Muscle of leg (tissue), 11 donors: ENCODE data around the gene SCN9A. TPM values are rescaled to one million over a fixed set of nuclear protein-coding genes. Genes with fewer than 3 reads are reported as not detected.

Experiments
- DNase-seq: peaks from one replicate; pipeline ENCODE4 v3.0.0; 2013
- H3K27ac ChIP-seq: one replicate; pipeline ENCODE4 v1.5.1; 2013; ENCODE audit warnings: mild to moderate bottlenecking, low read length, control low read depth
- H3K27me3 ChIP-seq: one replicate; pipeline ENCODE4 v1.6.1; 2013; ENCODE audit warnings: low read length; ENCODE audit not compliant: control insufficient read depth, insufficient read depth
- H3K36me3 ChIP-seq: one replicate; pipeline ENCODE4 v1.6.1; 2013; ENCODE audit warnings: low read length; ENCODE audit not compliant: control insufficient read depth, insufficient read depth
- H3K4me1 ChIP-seq: one replicate; pipeline ENCODE4 v1.6.1; 2013; ENCODE audit warnings: low read length; ENCODE audit not compliant: control insufficient read depth, insufficient read depth
- H3K4me3 ChIP-seq: one replicate; pipeline ENCODE4 v1.5.1; 2013; ENCODE audit warnings: low read length, control low read depth
- H3K9me3 ChIP-seq: replicated peaks from 2 replicates; pipeline ENCODE4 v1.6.1; 2013; ENCODE audit warnings: low read depth, low read length; ENCODE audit not compliant: control insufficient read depth
- WGBS: methylation state at CpG from one replicate; pipeline ENCODE4 v1.1.5; 2013; ENCODE audit warnings: missing lambda C conversion rate; ENCODE audit not compliant: insufficient coverage; 5-methylcytosine and 5-hydroxymethylcytosine counted together
- polyA plus RNA-seq, 8 donors: library from polyadenylated mRNA; unstranded; fragments of 120-200 nt; gene quantifications; one replicate each; pipeline versions ENCODE4 v1.2.1 to v1.2.3, GENCODE V29; 2013; ENCODE audit warnings: inconsistent platforms in 1 of 8, low replicate concordance in 1 of 8; ENCODE audit not compliant: insufficient read length in 8 of 8, insufficient read depth in 1 of 8
- total RNA-seq: library from RNA; stranded (reverse); fragments of 120-200 nt; gene quantifications from one replicate; pipeline ENCODE4 v1.2.4, GENCODE V29; 2013

The SCN9A gene
- total and polyA plus RNA-seq, 9 donors = 3.0 to 5.8 (median 3.9) TPM

- WGBS = 80% methylated on average over 2 of the region's 3 CpGs
- Histone ChIP-seq H3K4me3 (no peak overlapping the region), H3K27me3 (no peaks in the 10 kb centered on the region), H3K36me3 (peaks cover 2% of the 10 kb centered on the region), H3K27ac (no peak overlapping the region), H3K9me3 (no peaks in the 10 kb centered on the region), H3K4me1 (no peaks in the 10 kb centered on the region)
- DNase-seq = no peak
Observed at GRCh38 chr2:166406374-166406773, 30.6 kb upstream of the SCN9A start.

GRCh38 chr2:166405569-166405926 lies 29.8 kb upstream of the SCN9A start:
- H3K4me3 ChIP-seq = no peak overlapping the region
- no peaks in the 10 kb centered on the region for H3K27me3 ChIP-seq
- DNase-seq = no peak
- no peak overlapping the region for H3K27ac ChIP-seq
- no peaks in the 10 kb centered on the region for H3K9me3 ChIP-seq
- peaks cover 2% of the 10 kb centered on the region for H3K36me3 ChIP-seq
- no peaks in the 10 kb centered on the region for H3K4me1 ChIP-seq
- WGBS = no CpG with 5 or more reads among the region's 6 CpGs

GRCh38 chr2:166404831-166405568 lies 29.3 kb upstream of the SCN9A start:
- no peak for DNase-seq
- no peaks in the 10 kb centered on the region for H3K4me1 ChIP-seq
- peaks cover 2% of the 10 kb centered on the region for H3K36me3 ChIP-seq
- H3K9me3 ChIP-seq = no peaks in the 10 kb centered on the region
- no peaks in the 10 kb centered on the region for H3K27me3 ChIP-seq
- no CpG with 5 or more reads among the region's 2 CpGs for WGBS
- no peak overlapping the region for H3K27ac ChIP-seq
- no peak overlapping the region for H3K4me3 ChIP-seq

- no peak overlapping the region for H3K27ac ChIP-seq
- WGBS = no CpG with 5 or more reads among the region's 1 CpG
- no peak for DNase-seq
- H3K4me3 ChIP-seq = no peak overlapping the region
- H3K27me3 ChIP-seq = no peaks in the 10 kb centered on the region
- no peaks in the 10 kb centered on the region for H3K9me3 ChIP-seq
- H3K36me3 ChIP-seq = no peaks in the 10 kb centered on the region
- H3K4me1 ChIP-seq = no peaks in the 10 kb centered on the region
Observed at GRCh38 chr2:166394245-166394644, 18.5 kb upstream of the SCN9A start.

GRCh38 chr2:166393008-166393407 lies 17.3 kb upstream of the SCN9A start:
- H3K4me1 ChIP-seq = no peaks in the 10 kb centered on the region
- no peaks in the 10 kb centered on the region for H3K9me3 ChIP-seq
- H3K27ac ChIP-seq = no peak overlapping the region
- no peak for DNase-seq
- H3K27me3 ChIP-seq = no peaks in the 10 kb centered on the region
- no CpG with 5 or more reads among the region's 3 CpGs for WGBS
- no peak overlapping the region for H3K4me3 ChIP-seq
- no peaks in the 10 kb centered on the region for H3K36me3 ChIP-seq

- Histone ChIP-seq H3K9me3 (no peaks in the 10 kb centered on the region), H3K4me1 (no peaks in the 10 kb centered on the region), H3K27ac (no peak overlapping the region), H3K36me3 (no peaks in the 10 kb centered on the region), H3K4me3 (no peak overlapping the region), H3K27me3 (no peaks in the 10 kb centered on the region)
- WGBS = 22% methylated on average over 2 of the region's 3 CpGs
- peak; percentile 84 for DNase-seq
Observed at GRCh38 chr2:166388481-166389070, 12.8 kb upstream of the SCN9A start.

- Histone ChIP-seq H3K27me3 (no peaks in the 10 kb centered on the region), H3K4me1 (no peaks in the 10 kb centered on the region), H3K9me3 (no peaks in the 10 kb centered on the region), H3K27ac (no peak overlapping the region), H3K36me3 (no peaks in the 10 kb centered on the region), H3K4me3 (no peak overlapping the region)
- no peak for DNase-seq
- no CpG with 5 or more reads among the region's 1 CpG for WGBS
Observed at GRCh38 chr2:166385313-166385712, 9.6 kb upstream of the SCN9A start.

- Histone ChIP-seq H3K4me3 (no peak overlapping the region), H3K9me3 (no peaks in the 10 kb centered on the region), H3K36me3 (no peaks in the 10 kb centered on the region), H3K4me1 (no peaks in the 10 kb centered on the region), H3K27me3 (no peaks in the 10 kb centered on the region), H3K27ac (no peak overlapping the region)
- peak; percentile 46 for DNase-seq
- WGBS = 80% methylated on average over 1 of the region's 8 CpGs
Observed at GRCh38 chr2:166384774-166385173, 9.0 kb upstream of the SCN9A start.

GRCh38 chr2:166382448-166382847 lies 6.7 kb upstream of the SCN9A start:
- Histone ChIP-seq H3K27ac (no peak overlapping the region), H3K4me3 (no peak overlapping the region), H3K4me1 (no peaks in the 10 kb centered on the region), H3K9me3 (no peaks in the 10 kb centered on the region), H3K27me3 (no peaks in the 10 kb centered on the region), H3K36me3 (no peaks in the 10 kb centered on the region)
- no CpG with 5 or more reads among the region's 3 CpGs for WGBS
- DNase-seq = no peak

GRCh38 chr2:166380615-166381014 lies 4.9 kb upstream of the SCN9A start:
- Histone ChIP-seq H3K4me1 (peaks cover 3% of the 10 kb centered on the region), H3K36me3 (no peaks in the 10 kb centered on the region), H3K4me3 (no peak overlapping the region), H3K9me3 (no peaks in the 10 kb centered on the region), H3K27me3 (peaks cover 5% of the 10 kb centered on the region), H3K27ac (no peak overlapping the region)
- no CpG with 5 or more reads among the region's 1 CpG for WGBS
- no peak for DNase-seq
